Glutamatergic neuron (in vitro differentiated cells): ENCODE results near the gene PSMD8. TPM values are rescaled to one million over a fixed set of nuclear protein-coding genes. Genes with fewer than 3 reads are reported as not detected.
"Not testable (repeated sequence)": the region's sequence is repeated elsewhere in the genome, so short reads cannot be mapped to it uniquely, and the experiment has no call there.

Experiments used
- DNase-seq: peaks from one replicate; pipeline ENCODE4 v3.0.0; 2022
- H3K27ac Mint-ChIP-seq: one replicate; pipeline ENCODE4 v1.8.0; 2020; ENCODE audit warnings: mild to moderate bottlenecking, mixed read lengths, inconsistent platforms; ENCODE audit not compliant: unreplicated experiment
- H3K27me3 Mint-ChIP-seq: one replicate; pipeline ENCODE4 v1.8.0; 2020; ENCODE audit warnings: mild to moderate bottlenecking, moderate library complexity, mixed read lengths, inconsistent platforms; ENCODE audit not compliant: unreplicated experiment
- H3K36me3 Mint-ChIP-seq: one replicate; pipeline ENCODE4 v1.8.0; 2020; ENCODE audit warnings: mild to moderate bottlenecking, mixed read lengths, inconsistent platforms; ENCODE audit not compliant: unreplicated experiment
- H3K4me1 Mint-ChIP-seq: one replicate; pipeline ENCODE4 v1.8.0; 2020; ENCODE audit warnings: mild to moderate bottlenecking, low read depth, mixed read lengths, inconsistent platforms; ENCODE audit not compliant: unreplicated experiment
- H3K4me3 Mint-ChIP-seq: one replicate; pipeline ENCODE4 v1.8.0; 2020; ENCODE audit warnings: mild to moderate bottlenecking, mixed read lengths, inconsistent platforms; ENCODE audit not compliant: unreplicated experiment
- H3K9me3 Mint-ChIP-seq: one replicate; pipeline ENCODE4 v1.8.0; 2020; ENCODE audit warnings: mild to moderate bottlenecking, moderate library complexity, mixed read lengths, inconsistent platforms; ENCODE audit not compliant: unreplicated experiment
- total RNA-seq: library from RNA; stranded (reverse); fragmentation: NEBNext Ultra II Directional; extraction: Animal tissue kit (Norgen Biotek cat#: 25700); gene quantifications from one replicate; pipeline ENCODE4 v1.2.1, GENCODE V29; 2021; ENCODE audit not compliant: unreplicated experiment
- TF ChIP-seq, protein P1 (sequence below): fragments of 200-600 bp; sonication (generic); IDR thresholded peaks from one replicate; pipeline ENCODE4 v1.5.0; 2021; ENCODE audit not compliant: partially characterized antibody, unreplicated experiment

Gene PSMD8
- total RNA-seq, 1 donor from 2014 or later = 156 TPM

DNA sequence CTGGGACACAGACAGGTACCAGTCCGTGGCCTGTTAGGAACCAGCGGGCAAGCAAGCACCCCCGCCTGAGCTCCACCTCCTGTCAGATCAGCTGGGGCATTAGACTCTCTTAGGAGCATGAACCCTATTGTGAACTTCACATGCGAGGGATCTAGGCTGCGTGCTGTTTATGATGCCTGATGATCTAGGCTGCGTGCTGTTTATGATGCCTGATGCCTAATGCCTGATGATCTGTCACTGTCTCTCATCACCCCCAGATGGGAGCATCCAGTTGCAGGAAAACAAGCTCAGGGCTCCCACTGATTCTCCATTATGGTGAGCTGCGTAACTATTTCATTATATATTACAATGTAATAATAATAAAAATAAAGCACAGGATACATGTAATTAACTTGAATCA, 48.1 kb downstream of the PSMD8 start:
- Mint-ChIP-seq H3K27ac (no peak overlapping the region), H3K4me1 (peaks cover 6% of the 10 kb centered on the region), H3K36me3 (no peaks in the 10 kb centered on the region), H3K27me3 (peaks cover 2% of the 10 kb centered on the region), H3K4me3 (no peak overlapping the region), H3K9me3 (peaks cover 2% of the 10 kb centered on the region)
- no peak for DNase-seq
- TF ChIP-seq, protein P1, sequence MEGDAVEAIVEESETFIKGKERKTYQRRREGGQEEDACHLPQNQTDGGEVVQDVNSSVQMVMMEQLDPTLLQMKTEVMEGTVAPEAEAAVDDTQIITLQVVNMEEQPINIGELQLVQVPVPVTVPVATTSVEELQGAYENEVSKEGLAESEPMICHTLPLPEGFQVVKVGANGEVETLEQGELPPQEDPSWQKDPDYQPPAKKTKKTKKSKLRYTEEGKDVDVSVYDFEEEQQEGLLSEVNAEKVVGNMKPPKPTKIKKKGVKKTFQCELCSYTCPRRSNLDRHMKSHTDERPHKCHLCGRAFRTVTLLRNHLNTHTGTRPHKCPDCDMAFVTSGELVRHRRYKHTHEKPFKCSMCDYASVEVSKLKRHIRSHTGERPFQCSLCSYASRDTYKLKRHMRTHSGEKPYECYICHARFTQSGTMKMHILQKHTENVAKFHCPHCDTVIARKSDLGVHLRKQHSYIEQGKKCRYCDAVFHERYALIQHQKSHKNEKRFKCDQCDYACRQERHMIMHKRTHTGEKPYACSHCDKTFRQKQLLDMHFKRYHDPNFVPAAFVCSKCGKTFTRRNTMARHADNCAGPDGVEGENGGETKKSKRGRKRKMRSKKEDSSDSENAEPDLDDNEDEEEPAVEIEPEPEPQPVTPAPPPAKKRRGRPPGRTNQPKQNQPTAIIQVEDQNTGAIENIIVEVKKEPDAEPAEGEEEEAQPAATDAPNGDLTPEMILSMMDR = no peak

DNA sequence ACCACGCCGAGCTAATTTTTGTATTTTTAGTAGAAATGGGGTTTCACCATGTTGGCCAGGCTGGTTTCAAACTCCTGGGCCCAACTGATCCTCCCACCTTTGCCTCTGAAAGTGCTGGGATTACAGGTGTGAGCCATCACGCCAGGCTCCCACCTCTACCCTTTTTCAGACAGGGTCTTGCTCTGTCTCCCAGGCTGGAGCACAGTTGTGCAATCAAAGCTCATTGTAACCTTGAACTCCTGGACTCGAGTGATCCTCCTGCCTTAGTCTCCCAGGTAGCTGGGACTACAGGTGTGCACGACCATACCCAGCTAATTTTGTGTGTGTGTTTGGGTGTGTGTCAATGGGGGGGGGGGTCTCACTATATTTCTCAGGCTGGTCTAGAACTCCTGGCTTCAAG, 49.9 kb downstream of the PSMD8 start:
- H3K4me3 Mint-ChIP-seq = no peak overlapping the region
- no peak for DNase-seq
- H3K27me3 Mint-ChIP-seq = peaks cover 2% of the 10 kb centered on the region
- peaks cover 2% of the 10 kb centered on the region for H3K9me3 Mint-ChIP-seq
- TF ChIP-seq, protein P1 = no peak
- H3K4me1 Mint-ChIP-seq = peaks cover 7% of the 10 kb centered on the region
- H3K27ac Mint-ChIP-seq = no peak overlapping the region
- no peaks in the 10 kb centered on the region for H3K36me3 Mint-ChIP-seq

GRCh38 chr19:38425222-38425809, 50.9 kb downstream of the PSMD8 start:
- Mint-ChIP-seq H3K27me3 (peaks cover 2% of the 10 kb centered on the region), H3K4me1 (peaks cover 13% of the 10 kb centered on the region), H3K27ac (no peak overlapping the region), H3K4me3 (no peak overlapping the region), H3K9me3 (peaks cover 2% of the 10 kb centered on the region), H3K36me3 (no peaks in the 10 kb centered on the region)
- no peak for DNase-seq
- TF ChIP-seq, protein P1 = no peak

DNA sequence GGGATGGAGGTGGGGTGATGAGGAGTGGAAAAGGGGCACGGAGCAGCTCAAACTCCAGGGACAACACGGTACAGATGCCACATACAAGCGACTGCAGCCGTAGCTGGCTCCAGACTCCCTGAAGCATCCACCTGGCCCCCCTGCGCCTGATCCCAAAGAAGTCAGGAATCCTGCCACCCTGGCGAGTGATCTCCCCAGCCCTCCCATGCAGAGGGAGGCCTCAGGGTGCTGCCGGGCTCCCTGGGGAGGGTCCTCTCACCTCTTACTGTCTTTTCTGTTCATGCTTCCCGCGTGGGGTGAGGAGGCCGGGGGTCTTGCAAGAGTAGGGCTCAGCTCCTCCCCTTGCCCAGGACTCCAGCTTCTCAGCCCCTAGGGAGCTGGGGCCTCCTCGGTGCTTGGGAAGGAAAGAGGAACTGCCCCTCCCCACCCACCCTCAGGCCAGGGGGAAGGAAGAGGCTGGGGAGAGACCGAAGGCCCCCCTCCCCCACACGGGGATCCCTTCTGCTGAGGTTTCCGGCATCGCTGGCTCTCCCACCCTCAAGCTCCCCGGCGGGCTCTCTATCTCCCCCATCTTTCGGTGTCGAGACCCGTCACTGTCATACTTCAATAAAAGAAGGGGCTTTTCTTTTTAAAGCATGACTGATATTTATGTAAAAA, 51.6 kb downstream of the PSMD8 start, which contains the start of gene RASGRP4:
Gene RASGRP4, minus strand, starts transcription at position 410 of the 657 bp plus-strand sequence. Its CDS starts 128 bp downstream, at position 282.
- no peak within 1 kb of the TSS for H3K27ac Mint-ChIP-seq
- H3K4me3 Mint-ChIP-seq = peak within 1 kb of the TSS; percentile 77
- no peaks in the 10 kb centered on the region for H3K36me3 Mint-ChIP-seq
- TF ChIP-seq, protein P1 = no peak
- peak; percentile 49 for DNase-seq
- peaks cover 2% of the 10 kb centered on the region for H3K9me3 Mint-ChIP-seq
- H3K27me3 Mint-ChIP-seq = peaks cover 2% of the 10 kb centered on the region
- H3K4me1 Mint-ChIP-seq = peaks cover 15% of the 10 kb centered on the region

DNA sequence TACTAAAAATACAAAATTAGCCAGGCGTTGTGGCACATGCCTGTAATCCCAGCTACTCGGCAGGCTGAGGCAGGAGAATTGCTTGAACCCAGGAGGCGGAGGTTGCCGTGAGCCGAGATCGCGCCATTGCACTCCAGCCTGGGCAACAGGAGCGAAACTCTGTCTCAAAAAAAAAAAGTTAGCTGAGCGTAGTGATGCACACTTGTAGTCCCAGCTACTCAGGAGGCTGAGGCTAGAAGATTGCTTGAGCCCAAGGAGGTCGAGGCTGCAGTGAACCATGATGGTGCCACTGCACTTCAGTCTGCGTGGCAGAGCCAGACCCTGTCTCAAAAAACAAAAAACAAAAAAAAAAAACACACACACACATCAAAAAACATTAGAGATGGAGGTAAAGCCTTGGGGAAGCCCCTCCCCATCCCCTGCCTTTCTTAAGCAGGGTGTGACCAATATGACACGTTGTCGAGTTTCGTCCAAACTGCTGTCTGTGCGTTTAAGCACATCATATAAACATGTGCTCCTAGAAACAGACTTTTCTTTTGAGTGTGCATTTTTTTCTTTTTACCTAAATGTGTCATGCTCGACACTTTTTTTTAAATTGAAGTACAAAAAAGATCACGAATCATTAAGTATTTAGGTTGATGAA, 52.8 kb downstream of the PSMD8 start:
- not testable (repeated sequence) for H3K4me3 Mint-ChIP-seq, H3K9me3 Mint-ChIP-seq, H3K36me3 Mint-ChIP-seq, DNase-seq, H3K27me3 Mint-ChIP-seq, H3K27ac Mint-ChIP-seq
- H3K4me1 Mint-ChIP-seq = peaks cover 18% of the 10 kb centered on the region
